Muscle of arm (tissue), 12 donors: ENCODE results near the gene RALB. TPM values are rescaled to one million over a fixed set of nuclear protein-coding genes. Genes with fewer than 3 reads are reported as not detected.
"Not testable (repeated sequence)": the region's sequence is repeated elsewhere in the genome, so short reads cannot be mapped to it uniquely, and the experiment has no call there.

Experiments used
- DNase-seq: peaks from one replicate; pipeline ENCODE4 v3.0.0-alpha.2; 2013
- polyA plus RNA-seq, 12 donors: library from polyadenylated mRNA; unstranded; fragments of 120-200 nt; gene quantifications; one replicate each; pipeline ENCODE4 v1.2.1, GENCODE V29; 2013; ENCODE audit not compliant: insufficient read length in 12 of 12

The RALB gene
- polyA plus RNA-seq, 12 donors: 47.5 to 87.9 (median 57.3) TPM; not detected in 1

DNA sequence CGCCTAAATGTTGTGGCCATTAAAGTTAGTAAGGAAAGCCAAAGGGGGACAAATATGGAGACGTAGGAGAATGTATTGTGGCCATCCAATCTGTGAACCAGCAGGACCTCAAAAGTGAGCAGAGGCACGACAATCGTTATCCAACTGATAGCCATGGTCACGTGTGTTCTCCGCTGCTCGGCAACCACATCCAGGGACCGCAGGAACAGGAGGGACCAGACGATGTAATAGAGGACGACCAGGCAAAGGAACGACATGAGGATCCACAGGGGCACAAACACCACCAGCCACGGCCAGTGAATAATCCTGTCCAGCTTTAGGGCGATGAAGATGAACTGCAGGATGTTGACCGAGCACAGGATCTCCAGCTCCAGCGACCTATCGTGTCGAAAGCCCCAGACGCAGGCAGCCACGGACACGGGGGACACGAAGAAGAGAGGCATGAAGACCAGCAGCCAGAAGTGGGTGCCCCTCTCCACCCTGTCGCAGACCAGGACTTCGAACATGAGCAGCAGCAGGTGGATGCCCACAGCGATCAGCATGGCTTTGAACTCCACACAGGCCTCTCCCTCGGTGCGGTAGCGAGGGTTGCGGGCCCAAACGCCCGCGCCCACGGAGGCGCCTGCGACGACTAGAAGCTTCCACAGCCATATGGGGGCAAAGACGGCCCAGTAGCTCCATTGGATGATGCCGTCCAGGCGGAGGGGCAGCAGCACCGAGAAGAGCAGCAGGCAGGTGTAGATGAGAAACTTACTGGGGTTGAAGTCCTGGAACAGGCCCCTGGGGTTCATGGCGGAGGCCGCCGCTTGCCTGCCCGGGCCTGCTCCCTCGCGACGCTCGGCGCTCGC, 30.2 kb upstream of the RALB start:
- no peak for DNase-seq

DNA sequence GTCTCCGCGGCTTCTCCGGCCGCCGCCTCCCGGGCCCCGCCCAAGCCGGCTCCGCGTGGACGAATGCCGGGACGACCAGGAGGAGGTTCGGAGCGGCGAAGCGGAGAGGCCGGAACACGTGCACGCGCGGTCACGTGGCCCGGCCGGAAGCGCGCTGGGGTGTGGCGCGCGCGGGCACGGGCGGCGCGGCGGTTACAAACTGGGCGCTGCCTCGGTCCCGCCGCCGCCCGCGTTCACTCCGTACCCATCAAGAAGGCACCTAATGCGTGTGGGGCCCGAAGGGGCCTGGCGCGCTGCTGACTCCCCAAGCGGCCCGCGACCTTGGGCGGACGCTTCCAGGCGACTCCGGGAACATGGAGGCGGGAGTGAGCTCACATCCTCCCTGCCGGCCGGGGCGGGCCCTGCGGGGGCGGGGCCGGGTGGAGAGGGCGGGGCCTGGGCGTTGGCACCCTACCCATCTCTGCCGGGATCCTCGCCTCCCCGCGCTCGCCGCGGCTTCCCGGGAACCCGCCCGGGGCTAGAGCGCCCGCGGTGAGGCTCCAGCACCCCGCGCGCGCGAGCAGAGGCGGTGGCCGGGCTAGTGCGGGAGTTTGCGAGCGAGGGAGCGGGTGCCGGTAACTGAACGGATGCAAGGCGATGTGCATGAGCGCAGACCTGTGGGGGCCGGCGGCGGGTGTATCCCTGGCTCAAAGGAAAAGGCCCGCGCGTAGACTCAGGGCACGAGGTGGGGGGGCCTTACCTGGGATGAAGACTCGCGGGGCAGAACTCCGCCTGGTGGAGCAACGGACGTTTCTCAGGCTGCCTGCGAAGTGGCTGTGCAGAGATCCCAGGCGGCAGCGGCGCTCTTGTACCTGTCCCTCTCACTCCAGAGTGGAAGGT, 29.4 kb upstream of the RALB start, which contains the start of gene TMEM185B:
Gene TMEM185B, minus strand, starts transcription at position 367 of the 879 bp plus-strand sequence. CDS start 424 bp downstream, outside the sequence.
- DNase-seq: peak; percentile 82

- no peak for DNase-seq
Observed at GRCh38 chr2:120224256-120224655, 28.4 kb upstream of the RALB start.

DNA sequence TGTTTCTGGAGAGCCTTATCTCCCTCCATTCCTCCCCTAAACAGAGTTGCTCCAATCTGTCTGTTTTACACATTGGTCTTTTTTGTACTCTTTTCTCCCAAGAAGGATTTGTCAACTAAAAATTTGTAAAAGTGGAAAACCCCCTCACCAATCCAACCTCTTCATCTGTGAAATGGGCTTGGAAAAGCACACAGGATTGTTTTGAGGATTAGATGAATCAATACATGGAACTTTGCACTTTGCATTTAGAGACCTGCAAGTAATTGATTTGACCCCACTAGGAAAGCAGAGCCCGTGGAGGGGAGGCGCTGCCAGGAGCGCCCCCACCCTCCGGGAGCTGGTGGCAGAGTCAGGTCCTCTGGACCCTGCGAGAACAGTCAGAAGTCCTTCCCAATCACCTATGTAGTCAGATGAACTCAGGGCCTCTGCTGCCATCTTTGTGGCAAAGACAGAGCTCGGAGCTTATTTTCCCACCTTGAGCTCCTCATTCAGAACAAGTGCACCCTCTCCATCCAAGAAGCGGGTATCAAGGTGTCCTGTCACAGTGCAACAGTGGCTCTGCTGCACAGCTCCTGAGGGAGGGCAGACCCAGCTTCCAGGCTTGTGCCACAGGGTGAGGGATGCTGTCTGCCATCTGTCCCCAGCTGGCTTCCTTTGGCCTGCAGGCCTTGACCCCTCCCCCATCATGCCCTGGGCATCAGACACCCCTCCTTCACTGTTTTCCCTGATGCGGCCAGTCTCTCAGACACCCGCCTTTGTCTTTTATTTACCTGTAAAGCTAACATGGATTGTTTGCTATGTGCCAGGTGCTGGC, 27.7 kb upstream of the RALB start:
- DNase-seq: no peak

DNA sequence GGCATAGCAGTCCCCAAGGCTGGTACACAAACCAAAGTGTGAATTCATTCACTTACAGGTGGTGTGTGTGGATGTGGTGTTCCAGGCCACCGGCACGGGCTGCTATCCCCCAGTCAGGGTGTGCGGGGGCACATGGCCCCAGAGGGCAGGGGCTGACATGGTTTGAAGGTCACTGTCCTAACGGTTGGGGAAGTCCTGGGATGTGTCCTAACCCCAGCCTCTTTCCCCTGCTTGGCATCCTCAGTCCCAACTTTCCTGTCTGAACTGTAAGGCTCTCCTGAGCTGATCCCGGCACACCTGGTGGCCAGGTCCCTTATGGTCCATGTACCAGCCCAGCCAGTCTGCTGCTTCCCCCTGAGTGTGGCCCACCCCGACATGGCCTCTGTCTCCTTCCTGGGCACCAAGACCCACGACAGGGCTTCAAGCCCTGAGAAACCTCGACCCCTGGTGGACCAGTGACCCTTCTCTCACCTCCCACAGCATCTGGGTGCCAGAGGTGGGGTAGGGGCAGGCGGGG, 27.0 kb upstream of the RALB start:
- no peak for DNase-seq

DNA sequence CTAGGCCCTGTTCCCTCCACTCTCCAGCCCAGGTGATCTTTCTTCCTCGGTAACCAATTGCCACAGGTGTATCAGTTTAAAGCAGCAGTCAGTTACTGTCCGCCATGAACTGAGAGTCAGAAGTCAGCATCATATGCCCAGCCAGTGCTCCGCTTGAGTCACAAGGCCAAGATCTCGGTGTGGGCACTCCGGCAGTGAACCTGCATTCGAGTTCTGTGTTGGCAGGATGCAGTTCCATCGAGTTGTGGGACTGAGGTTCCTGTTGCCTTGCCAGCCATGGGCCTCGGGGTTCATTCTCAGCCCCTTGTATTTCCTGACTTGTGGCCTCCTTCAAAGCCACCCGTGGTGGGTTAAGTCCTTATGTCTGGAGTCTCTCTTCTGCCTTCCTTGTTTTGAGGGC, 26.3 kb upstream of the RALB start:
- no peak for DNase-seq

GRCh38 chr2:120227111-120227991, 25.3 kb upstream of the RALB start:
- DNase-seq: no peak

GRCh38 chr2:120228503-120228902, 24.1 kb upstream of the RALB start:
- no peak for DNase-seq

DNA sequence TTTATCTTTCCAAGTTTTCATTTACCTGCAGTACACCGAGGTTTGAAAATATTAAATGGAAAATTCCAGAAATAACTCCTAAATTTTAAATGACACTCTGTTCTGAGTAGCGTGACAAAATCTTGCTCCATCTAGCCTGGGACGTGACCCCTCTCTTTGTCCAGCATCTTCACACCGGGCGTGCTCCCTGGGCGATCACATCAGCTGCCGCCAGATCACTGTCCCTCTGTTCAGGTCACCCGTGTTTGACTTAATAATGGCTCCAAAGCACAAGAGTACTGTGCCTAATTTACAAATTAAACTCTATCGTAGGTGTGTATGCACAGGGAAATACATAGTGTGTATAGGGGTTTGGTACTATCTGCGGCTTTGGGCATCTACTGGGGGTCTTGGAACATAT, 23.3 kb upstream of the RALB start:
- DNase-seq: no peak

- no peak for DNase-seq
Observed at GRCh38 chr2:120230515-120231471, 21.9 kb upstream of the RALB start.

DNA sequence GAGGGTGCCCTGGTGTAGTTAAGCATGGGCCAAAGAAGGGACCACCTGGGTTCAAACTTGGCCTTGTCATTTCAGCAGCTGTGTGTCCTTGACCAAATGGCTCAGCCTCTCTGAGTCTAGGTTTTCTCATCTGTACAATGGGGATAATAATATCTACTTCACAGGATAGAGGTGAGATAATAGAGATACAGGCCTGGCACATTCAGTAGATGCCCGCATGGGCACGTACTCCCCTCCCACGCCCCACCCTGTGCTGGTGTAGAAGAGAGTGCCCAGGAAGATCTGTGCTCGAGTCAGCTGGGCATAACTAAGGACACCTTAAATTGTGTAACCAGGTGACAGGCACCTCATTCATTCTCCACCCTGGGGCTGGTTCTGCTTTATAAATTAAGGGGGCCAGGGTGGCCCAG, 21.1 kb upstream of the RALB start:
- DNase-seq: no peak

GRCh38 chr2:120231974-120232635, 20.5 kb upstream of the RALB start:
- peak; percentile 59 for DNase-seq

GRCh38 chr2:120233292-120233691, 19.4 kb upstream of the RALB start:
- DNase-seq: no peak

- not testable (repeated sequence) for DNase-seq
Observed at GRCh38 chr2:120235158-120235557, 17.5 kb upstream of the RALB start.

GRCh38 chr2:120235681-120236080, 17.0 kb upstream of the RALB start:
- DNase-seq: no peak

DNA sequence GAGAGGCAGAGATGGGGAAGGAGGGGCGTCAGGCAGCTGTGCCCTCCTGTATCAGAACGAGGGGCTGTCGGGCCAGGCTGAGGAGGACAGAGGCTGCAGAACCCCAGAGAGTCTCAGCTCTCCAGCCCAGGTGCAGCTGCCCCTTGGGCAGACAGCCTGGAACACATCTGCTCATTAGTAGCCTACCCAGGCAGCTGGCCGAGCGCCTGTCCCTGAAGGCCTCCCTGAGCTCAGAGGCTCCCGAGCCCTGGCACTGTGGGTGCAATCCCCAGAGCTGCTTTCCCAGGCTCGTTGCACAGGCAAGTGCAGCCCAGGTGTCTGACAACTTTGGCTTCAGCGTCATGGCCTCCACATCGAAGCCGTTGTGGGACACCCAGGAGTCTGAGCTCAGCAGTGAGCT, 16.3 kb upstream of the RALB start:
- DNase-seq: no peak

GRCh38 chr2:120236791-120237190, 15.9 kb upstream of the RALB start:
- DNase-seq: no peak

DNA sequence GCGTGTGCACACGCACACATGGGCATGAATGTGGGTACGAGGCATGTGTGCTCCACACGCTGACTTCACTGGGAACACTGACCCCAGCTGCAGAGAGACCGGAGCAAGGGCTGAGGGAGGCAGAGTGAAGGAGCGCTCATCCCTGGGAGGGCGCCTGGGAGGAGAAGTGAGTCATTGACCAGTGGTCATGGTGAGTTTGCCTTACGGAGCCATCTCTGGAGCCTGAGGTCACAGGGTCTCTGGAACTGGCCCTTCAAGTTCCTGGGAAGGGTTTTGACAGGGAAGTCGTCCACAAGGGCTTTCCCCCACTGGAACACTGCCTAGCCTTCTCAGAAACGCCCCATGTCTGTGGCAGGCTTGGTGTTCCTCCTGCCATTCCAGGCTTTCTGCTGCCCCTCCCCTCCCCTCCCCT, 15.2 kb upstream of the RALB start:
- no peak for DNase-seq
